Measurements from ENCODE around the gene MPLKIP. TPM values are rescaled to one million over a fixed set of nuclear protein-coding genes. Genes with fewer than 3 reads are reported as not detected.

Gene MPLKIP
- 7.8 and 13.0 TPM in 2 replicates for total RNA-seq

GRCh38 chr7:40134428-40135316, at the start of gene MPLKIP, which contains the start of gene SUGCT:
Gene MPLKIP (minus strand): TSS chr7:40134622. CDS start chr7:40134567, 55 bp downstream.
Gene SUGCT (plus strand): TSS chr7:40135005.

Other genes with a start within 250 kb of the MPLKIP start
- 30.3 and 63.6 TPM in 2 replicates for gene CDK13, start 184.4 kb downstream of the MPLKIP start, total RNA-seq
- gene SUGCT, start 383 bp upstream of the MPLKIP start, total RNA-seq: 1.1 and 1.4 TPM in 2 replicates